Activated CD8-positive, alpha-beta memory T cell treated with anti-CD3 and anti-CD28 coated beads for 36 hours (primary cell): Measurements from ENCODE around the gene R3HDML. TPM values are rescaled to one million over a fixed set of nuclear protein-coding genes. Genes with fewer than 3 reads are reported as not detected.

ENCODE experiments used
- CTCF ChIA-PET: fragments of 350-600 bp; sonication (Branson Sonifier 250); formaldehyde crosslinking; loops from one replicate; lab custom pipeline; 2021; ENCODE audit warnings: antibody characterized with exemption; lab: Charles Lee
- POLR2A ChIA-PET: fragments of 350-600 bp; sonication (Branson Sonifier 250); formaldehyde crosslinking; loops from one replicate; lab custom pipeline; 2021; ENCODE audit warnings: antibody characterized with exemption; lab: Charles Lee
- total RNA-seq, 2 experiments: library from RNA; stranded (reverse); gene quantifications; one replicate each; pipeline ENCODE4 v1.2.3, GENCODE V29; 2021

The R3HDML gene
- not detected for total RNA-seq

GRCh38 chr20:44336725-44337380 lies at the start of gene R3HDML:
Gene R3HDML (plus strand): TSS chr20:44337043. CDS start chr20:44337158, 115 bp downstream.
- ChIA-PET POLR2A (no interaction called here), CTCF (no interaction called here)

GRCh38 chr20:44287272-44288097 lies 49.4 kb upstream of the R3HDML start:
- ChIA-PET CTCF (interaction anchor here (1.1 kb wide), 1 partner anchor 72 kb away, joined by 3 read pairs; no protein-coding TSS in a partner anchor), POLR2A (no interaction called here)

- ChIA-PET CTCF (no interaction called here), POLR2A (no interaction called here)
These were observed 48.6 kb upstream of the R3HDML start for GRCh38 chr20:44288252-44288651.

- CTCF ChIA-PET: no interaction called here
- POLR2A ChIA-PET: no interaction called here
These were observed 45.1 kb upstream of the R3HDML start for GRCh38 chr20:44291754-44292153.

GRCh38 chr20:44296011-44296410 lies 40.8 kb upstream of the R3HDML start:
- POLR2A ChIA-PET: no interaction called here
- CTCF ChIA-PET: no interaction called here

GRCh38 chr20:44297721-44298120 lies 39.1 kb upstream of the R3HDML start:
- POLR2A ChIA-PET: no interaction called here
- CTCF ChIA-PET: interaction anchor here (1.4 kb wide), 1 partner anchor 13 kb away, joined by 3 read pairs; the partner anchor contains the start of gene FITM2

- CTCF ChIA-PET: interaction anchor here (2.6 kb wide), 1 partner anchor 12 kb away, joined by 12 read pairs; the partner anchor contains the start of gene FITM2
- POLR2A ChIA-PET: interaction anchor here (1.5 kb wide), 1 partner anchor 11 kb away, joined by 4 read pairs; no protein-coding TSS in a partner anchor
These were observed 37.8 kb upstream of the R3HDML start for GRCh38 chr20:44299011-44299535.

- ChIA-PET POLR2A (no interaction called here), CTCF (interaction anchor here (2.6 kb wide), 1 partner anchor 10 kb away, joined by 12 read pairs; the partner anchor contains the start of gene FITM2)
These were observed 35.6 kb upstream of the R3HDML start for GRCh38 chr20:44301285-44301684.

GRCh38 chr20:44302026-44302669 lies 34.7 kb upstream of the R3HDML start:
- POLR2A ChIA-PET: no interaction called here
- CTCF ChIA-PET: no interaction called here

- CTCF ChIA-PET: no interaction called here
- POLR2A ChIA-PET: no interaction called here
These were observed 34.1 kb upstream of the R3HDML start for GRCh38 chr20:44302736-44303135.

GRCh38 chr20:44304383-44304782 lies 32.5 kb upstream of the R3HDML start:
- POLR2A ChIA-PET: no interaction called here
- CTCF ChIA-PET: no interaction called here

GRCh38 chr20:44306927-44307326 lies 29.9 kb upstream of the R3HDML start:
- POLR2A ChIA-PET: no interaction called here
- CTCF ChIA-PET: no interaction called here

- ChIA-PET POLR2A (interaction anchor here (1.0 to 1.5 kb wide), 2 partner anchors 11 to 93 kb away, joined by 4 to 8 read pairs; no protein-coding TSS in a partner anchor), CTCF (interaction anchor here (0.8 to 7.5 kb wide), 10 partner anchors 10 to 300 kb away, joined by 3 to 161 read pairs (median 4); no protein-coding TSS in a partner anchor)
These were observed 26.8 kb upstream of the R3HDML start for GRCh38 chr20:44309763-44310663.

GRCh38 chr20:44310664-44311639 lies 25.9 kb upstream of the R3HDML start, which contains the start of gene FITM2:
Gene FITM2 (minus strand): TSS chr20:44311202. CDS start chr20:44311148, 54 bp downstream.
- ChIA-PET POLR2A (interaction anchor here (1.0 to 1.5 kb wide), 2 partner anchors 12 to 93 kb away, joined by 4 to 8 read pairs; no protein-coding TSS in a partner anchor), CTCF (interaction anchor here (0.8 to 7.5 kb wide), 16 partner anchors 9 to 334 kb away, joined by 3 to 161 read pairs (median 4); partner anchors contain the start of gene OSER1)

GRCh38 chr20:44314870-44315269 lies 22.0 kb upstream of the R3HDML start:
- CTCF ChIA-PET: interaction anchor here (1.5 to 7.5 kb wide), 2 partner anchors 98 to 103 kb away, joined by 4 to 161 read pairs; no protein-coding TSS in a partner anchor
- POLR2A ChIA-PET: interaction anchor here (0.6 kb wide), 1 partner anchor 72 kb away, joined by 9 read pairs; no protein-coding TSS in a partner anchor

- ChIA-PET POLR2A (no interaction called here), CTCF (interaction anchor here (1.3 to 3.5 kb wide), 2 partner anchors 9 to 103 kb away, joined by 4 to 15 read pairs; partner anchors contain the start of gene FITM2)
These were observed 16.9 kb upstream of the R3HDML start for GRCh38 chr20:44319839-44320422.
